Activated CD4-positive, alpha-beta T cell treated with anti-CD3 and anti-CD28 coated beads, Interleukin-2, amount 50 U/mL, for 16 hours (primary cell): ENCODE measurements around the gene MORN1.
"Not testable (repeated sequence)": the region's sequence is repeated elsewhere in the genome, so short reads cannot be mapped to it uniquely, and the experiment has no call there.

Experiments used
- DNase-seq: peaks from one replicate; pipeline ENCODE4 v3.0.0-alpha.2; 2020

Gene MORN1

GRCh38 chr1:2334883-2335534, 56.3 kb downstream of the MORN1 start:
- DNase-seq: no peak

- DNase-seq: no peak
Observed at GRCh38 chr1:2334366-2334765, 57.0 kb downstream of the MORN1 start.

DNA sequence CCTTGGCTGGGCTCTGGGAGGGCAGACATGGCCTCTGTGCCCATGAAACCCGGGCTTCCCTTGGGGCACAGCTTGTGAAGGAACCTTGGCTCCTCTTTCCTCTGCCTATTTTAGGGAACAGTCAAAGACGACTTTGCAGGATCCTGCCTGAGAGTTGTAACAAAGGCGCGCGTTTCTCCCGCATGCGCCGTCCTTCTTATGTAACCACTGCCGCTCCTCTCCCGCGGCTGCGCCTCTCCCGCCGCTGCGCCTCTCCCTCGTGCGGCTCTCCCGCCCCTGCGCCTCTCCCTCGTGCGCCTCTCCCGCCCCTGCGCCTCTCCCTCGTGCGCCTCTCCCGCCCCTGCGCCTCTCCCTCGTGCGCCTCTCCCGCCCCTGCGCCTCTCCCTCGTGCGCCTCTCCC, 59.8 kb downstream of the MORN1 start:
- DNase-seq: not testable (repeated sequence)

DNA sequence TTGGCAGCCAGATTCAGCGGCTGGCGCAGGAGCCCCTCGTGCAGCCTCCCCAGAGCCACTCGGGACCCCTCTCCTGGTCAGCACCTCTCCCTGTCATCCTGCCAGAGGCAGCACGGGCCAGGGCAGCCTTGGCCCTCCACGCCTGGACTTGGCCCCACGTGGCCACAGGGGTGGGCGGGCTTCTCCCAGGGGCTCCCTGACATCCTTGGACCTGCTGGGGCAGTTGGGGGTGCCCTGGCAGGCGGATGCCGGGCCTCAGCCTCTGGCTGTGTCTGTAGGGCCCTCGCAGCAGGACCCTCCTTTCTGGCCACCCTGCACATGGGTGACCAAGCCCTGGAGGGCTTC, 60.2 kb downstream of the MORN1 start:
- no peak for DNase-seq

DNA sequence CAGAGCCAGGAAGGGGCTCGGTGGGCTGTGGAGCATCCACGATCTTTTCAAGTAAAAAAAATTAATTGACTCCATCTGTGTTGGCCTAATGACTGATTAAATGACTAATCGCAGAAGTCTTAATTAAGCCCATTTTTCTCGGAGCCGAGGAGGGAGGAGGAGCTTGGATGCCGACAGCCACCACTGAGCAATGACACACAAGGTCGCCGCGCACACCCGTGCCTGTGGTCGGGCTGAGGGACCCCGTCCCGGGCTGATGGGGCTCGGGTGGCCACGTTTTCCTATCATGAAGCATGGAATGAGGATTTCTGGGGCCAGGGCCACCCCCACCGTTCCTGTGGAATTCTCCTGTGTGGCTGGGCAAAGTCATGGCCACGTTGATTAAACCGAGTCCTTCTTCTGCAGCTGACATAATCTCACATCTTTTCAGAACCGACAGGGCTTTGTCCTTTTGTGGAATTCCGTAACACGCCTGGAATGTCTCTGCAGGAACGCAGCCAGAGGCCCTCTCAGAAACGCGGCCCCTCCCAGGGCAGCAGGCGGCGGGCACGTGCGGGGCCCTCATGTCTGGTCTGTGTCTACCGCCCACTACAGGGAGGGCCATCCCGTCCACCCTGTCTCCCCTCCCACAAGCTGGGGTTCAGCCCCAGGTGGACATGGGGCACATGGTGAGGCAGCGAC, 60.7 kb downstream of the MORN1 start:
- no peak for DNase-seq

- DNase-seq: no peak
Observed at GRCh38 chr1:2330035-2330434, 61.3 kb downstream of the MORN1 start.

- no peak for DNase-seq
Observed at GRCh38 chr1:2328676-2329455, 62.5 kb downstream of the MORN1 start.

- DNase-seq: no peak
Observed at GRCh38 chr1:2327841-2328240, 63.5 kb downstream of the MORN1 start.

DNA sequence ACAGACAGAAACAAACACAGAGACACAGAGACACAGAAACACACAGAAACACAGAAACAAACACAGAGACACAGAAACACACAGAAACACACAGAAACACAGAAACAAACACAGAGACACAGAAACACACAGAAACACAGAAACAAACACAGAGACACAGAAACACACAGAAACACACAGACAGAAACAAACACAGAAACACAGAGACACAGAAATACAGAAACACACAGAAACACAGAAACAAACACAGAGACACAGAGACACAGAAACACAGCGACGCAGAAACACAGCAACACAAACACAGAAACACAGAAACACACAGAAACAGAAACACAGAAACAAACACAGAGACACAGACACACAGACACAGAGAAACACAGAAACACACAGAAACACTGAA, 64.2 kb downstream of the MORN1 start:
- DNase-seq: not testable (repeated sequence)

GRCh38 chr1:2326524-2326923, 64.8 kb downstream of the MORN1 start:
- DNase-seq: no peak

- no peak for DNase-seq
Observed at GRCh38 chr1:2324553-2325366, 66.6 kb downstream of the MORN1 start.

DNA sequence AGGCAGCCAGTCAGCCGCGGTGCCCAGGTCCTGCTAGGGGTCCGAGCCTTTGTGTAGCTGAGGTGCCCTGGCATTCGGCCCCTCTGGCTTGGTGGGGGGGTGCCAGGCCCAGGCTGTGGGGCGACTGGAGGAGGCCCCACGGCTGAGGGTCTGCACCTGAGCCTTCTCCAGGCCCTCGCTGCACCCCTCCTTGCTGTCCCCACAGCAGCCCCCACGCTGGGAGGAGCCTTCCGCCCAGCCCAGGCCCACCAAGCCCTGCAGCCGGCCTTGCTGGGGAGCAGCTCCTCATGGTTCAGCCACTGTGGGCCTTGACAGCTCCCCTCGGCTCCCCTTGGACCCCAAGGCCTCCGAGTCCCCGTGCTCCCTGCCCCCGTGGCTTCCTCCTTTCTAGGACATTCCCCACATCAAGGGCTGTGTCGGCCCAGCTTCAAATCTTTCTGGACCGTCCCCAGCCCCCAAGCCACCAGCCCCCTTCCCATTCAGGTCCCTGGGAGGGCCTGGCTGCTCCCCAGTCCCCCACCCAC, 67.8 kb downstream of the MORN1 start:
- no peak for DNase-seq

- no peak for DNase-seq
Observed at GRCh38 chr1:2322581-2323211, 68.7 kb downstream of the MORN1 start.

DNA sequence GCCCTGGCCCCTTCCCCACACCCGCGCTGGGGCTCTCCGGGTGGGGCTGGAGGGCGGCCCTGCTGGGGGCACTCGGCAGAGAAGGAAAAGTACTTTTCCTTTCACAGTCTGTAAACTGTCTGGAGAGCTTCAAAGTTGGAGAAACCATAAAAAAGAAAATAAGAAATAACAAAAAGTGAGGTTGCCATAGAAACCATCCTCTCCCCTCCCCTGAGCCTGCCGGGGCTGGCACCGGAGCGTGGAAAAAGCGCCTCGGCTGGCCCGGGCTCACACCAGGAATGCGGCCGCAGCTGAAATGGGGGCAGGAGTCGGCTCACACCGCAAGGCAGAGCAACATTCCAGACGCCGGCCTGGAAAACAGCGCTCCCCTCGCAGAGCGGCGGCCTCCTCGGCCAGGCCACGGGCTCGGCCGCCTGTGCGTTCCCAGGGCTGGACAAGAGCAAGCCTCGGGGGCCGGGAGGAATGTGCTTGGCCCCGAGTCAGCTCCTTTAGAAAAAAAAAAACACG, 69.2 kb downstream of the MORN1 start:
- no peak for DNase-seq

DNA sequence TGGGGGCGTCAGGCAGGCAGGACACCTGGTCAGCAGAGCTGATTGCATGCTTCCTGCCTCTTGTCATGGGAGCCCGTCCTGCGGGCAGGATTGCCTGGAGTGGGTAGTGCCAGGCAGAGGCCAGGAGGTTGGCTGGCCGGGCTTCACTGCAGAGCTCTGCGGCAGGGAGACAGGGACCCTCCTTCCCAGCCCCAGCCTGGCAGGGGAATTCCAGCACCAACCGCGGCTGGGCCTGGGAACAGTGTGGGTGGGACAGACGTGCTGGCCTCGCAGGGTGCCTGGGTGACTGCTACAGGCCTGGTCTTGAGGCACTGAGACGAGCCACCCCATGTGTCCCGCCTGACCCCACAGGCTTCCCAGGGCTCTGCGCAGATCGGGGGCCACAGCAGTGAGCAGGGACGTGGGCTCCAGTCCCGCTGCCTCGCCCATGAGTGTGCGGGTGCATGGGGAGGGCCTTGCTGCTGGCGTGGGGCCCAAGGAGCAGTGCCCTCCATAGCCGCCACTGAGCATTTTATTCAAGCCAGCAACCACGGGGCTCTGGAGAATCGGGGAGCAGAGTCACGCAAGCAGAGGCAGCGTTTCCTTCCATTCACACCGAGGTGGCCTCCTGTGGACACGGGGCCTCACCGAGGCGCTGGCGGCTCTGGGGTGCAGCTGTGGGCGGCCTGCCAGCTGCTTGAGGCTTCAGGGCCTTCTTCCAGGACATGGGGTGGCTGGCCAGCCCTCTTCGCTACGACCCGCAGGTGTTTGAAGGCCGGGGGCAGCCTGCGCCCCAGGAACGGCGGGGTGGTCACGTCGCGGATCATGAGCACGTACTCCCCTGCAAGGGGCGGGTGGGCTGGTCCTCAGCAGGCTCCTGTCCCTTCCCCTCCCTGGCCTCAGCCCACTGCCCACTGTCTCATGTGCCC, 70.3 kb downstream of the MORN1 start:
- no peak for DNase-seq

DNA sequence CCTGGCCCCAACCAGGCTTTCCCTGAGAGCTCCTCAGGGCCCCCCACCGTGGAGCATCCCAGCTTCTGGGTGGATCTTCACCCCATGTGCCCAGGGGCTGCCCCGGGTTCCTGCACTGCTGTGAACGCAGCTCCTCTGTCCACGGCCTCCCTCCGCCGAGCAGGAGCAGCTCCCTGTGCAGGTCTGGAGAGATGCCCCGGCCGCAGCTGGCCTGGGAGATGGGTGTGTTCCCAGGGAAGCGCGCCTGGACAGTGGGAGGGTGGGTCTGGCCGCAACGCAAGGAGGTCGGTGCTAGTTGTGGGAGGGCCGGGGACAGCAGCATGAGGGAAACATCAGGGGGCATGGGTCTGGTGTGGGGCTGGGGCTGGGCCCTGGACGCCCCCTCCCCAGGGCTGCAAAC, 71.3 kb downstream of the MORN1 start:
- DNase-seq: no peak

DNA sequence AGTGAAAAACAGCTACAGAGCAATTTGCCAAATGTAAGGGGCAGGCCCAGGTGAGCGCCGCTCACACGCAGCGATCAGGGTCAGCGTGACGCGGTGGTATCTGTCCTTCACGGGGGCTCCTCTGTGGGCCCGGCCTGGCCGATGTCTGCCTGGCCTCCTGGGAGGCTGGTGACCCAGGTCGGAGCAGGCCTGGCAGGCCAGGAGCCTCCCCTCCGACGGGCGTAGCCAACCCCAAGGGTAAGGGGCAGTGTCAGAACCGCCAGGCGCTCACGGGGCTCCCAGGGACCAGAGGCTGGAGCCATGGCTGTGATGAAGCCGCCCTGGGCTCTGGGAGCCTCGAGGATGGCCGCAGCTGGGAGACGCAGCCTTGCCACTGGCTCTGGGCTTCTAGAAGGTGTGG, 72.1 kb downstream of the MORN1 start:
- DNase-seq: no peak

DNA sequence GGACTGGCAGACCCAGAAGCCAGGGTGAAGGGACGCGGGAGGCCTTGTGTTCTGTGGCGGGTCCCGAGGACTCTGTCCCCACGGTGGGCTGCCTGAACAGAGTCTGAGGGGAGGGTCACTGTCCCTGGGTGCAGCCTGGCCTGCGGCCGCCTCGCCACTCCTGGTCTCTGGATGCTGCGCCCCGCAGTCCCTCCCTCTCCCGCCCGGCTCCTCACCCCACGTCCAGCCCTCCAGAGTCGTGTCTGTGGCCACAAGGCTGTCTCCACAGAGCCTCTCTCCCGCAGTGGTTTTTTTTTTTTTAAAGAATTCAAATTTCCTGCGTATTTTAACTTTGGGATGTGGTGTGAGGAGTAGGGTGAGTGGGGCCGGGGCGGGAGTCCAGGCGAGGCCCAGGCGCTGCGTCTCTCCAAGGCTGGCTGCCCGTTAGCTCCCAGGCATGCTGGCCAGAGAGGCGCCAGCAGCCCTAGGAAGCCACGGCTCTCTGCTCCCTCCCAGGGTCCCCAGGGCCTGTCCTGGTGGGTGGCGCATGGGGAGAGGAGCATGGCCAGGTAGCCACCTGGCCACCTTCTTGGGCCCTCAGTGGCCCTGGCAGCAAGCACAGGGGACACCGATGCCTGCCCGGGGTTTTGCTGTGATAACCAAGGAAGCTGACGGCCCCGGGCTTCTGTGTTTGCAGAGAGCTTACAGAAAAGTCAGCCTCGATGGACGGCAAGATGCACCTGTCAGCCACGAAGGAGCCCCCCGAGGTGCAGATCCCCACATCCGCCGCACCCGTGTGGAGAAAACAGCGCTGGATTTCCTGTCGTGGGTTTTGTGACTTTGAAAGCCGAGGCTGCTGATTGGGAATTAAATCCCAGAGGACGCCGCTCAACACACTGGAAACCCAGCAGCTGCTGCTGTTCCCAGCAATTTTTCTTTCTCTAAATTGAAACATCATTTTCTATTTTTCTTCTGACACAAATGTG, 72.8 kb downstream of the MORN1 start:
- no peak for DNase-seq

- no peak for DNase-seq
Observed at GRCh38 chr1:2317230-2318065, 73.9 kb downstream of the MORN1 start.
